Glutamatergic neuron (in vitro differentiated cells): ENCODE data around the gene EEFSEC. TPM values are rescaled to one million over a fixed set of nuclear protein-coding genes. Genes with fewer than 3 reads are reported as not detected.

Experiments
- DNase-seq: peaks from one replicate; pipeline ENCODE4 v3.0.0; 2022
- H3K27ac Mint-ChIP-seq: one replicate; pipeline ENCODE4 v1.8.0; 2020; ENCODE audit warnings: mild to moderate bottlenecking, mixed read lengths, inconsistent platforms; ENCODE audit not compliant: unreplicated experiment
- H3K27me3 Mint-ChIP-seq: one replicate; pipeline ENCODE4 v1.8.0; 2020; ENCODE audit warnings: mild to moderate bottlenecking, moderate library complexity, mixed read lengths, inconsistent platforms; ENCODE audit not compliant: unreplicated experiment
- H3K36me3 Mint-ChIP-seq: one replicate; pipeline ENCODE4 v1.8.0; 2020; ENCODE audit warnings: mild to moderate bottlenecking, mixed read lengths, inconsistent platforms; ENCODE audit not compliant: unreplicated experiment
- H3K4me1 Mint-ChIP-seq: one replicate; pipeline ENCODE4 v1.8.0; 2020; ENCODE audit warnings: mild to moderate bottlenecking, low read depth, mixed read lengths, inconsistent platforms; ENCODE audit not compliant: unreplicated experiment
- H3K4me3 Mint-ChIP-seq: one replicate; pipeline ENCODE4 v1.8.0; 2020; ENCODE audit warnings: mild to moderate bottlenecking, mixed read lengths, inconsistent platforms; ENCODE audit not compliant: unreplicated experiment
- H3K9me3 Mint-ChIP-seq: one replicate; pipeline ENCODE4 v1.8.0; 2020; ENCODE audit warnings: mild to moderate bottlenecking, moderate library complexity, mixed read lengths, inconsistent platforms; ENCODE audit not compliant: unreplicated experiment
- total RNA-seq: library from RNA; stranded (reverse); fragmentation: NEBNext Ultra II Directional; extraction: Animal tissue kit (Norgen Biotek cat#: 25700); gene quantifications from one replicate; pipeline ENCODE4 v1.2.1, GENCODE V29; 2021; ENCODE audit not compliant: unreplicated experiment
- TF ChIP-seq, protein P1 (sequence below): fragments of 200-600 bp; sonication (generic); IDR thresholded peaks from one replicate; pipeline ENCODE4 v1.5.0; 2021; ENCODE audit not compliant: partially characterized antibody, unreplicated experiment

Gene EEFSEC
- total RNA-seq, 1 donor from 2014 or later, result 8.3 TPM

DNA sequence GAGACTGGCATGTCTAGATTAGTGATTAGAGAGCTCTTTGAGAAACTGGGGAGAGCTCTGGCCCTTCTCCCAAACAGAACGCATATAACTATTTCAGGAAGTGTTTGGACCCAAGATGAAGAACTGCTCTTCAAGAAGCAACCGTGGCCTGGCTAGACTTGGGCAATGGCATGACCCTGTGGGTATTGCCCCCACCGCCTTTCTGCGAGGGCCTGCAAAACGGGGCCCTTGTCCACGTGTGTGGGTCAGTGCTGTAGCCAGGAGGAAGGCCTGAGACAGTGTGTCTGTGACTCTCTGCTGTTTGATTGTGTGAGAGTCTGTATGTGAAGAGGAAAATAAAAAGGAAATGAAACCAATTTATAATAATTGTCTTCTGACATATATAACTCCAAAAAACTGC is 42.5 kb downstream of the EEFSEC start:
- no peak overlapping the region for H3K4me3 Mint-ChIP-seq
- DNase-seq, result no peak
- H3K9me3 Mint-ChIP-seq, result no peaks in the 10 kb centered on the region
- peaks cover 13% of the 10 kb centered on the region for H3K4me1 Mint-ChIP-seq
- no peaks in the 10 kb centered on the region for H3K36me3 Mint-ChIP-seq
- peaks cover 2% of the 10 kb centered on the region for H3K27me3 Mint-ChIP-seq
- TF ChIP-seq, protein P1, sequence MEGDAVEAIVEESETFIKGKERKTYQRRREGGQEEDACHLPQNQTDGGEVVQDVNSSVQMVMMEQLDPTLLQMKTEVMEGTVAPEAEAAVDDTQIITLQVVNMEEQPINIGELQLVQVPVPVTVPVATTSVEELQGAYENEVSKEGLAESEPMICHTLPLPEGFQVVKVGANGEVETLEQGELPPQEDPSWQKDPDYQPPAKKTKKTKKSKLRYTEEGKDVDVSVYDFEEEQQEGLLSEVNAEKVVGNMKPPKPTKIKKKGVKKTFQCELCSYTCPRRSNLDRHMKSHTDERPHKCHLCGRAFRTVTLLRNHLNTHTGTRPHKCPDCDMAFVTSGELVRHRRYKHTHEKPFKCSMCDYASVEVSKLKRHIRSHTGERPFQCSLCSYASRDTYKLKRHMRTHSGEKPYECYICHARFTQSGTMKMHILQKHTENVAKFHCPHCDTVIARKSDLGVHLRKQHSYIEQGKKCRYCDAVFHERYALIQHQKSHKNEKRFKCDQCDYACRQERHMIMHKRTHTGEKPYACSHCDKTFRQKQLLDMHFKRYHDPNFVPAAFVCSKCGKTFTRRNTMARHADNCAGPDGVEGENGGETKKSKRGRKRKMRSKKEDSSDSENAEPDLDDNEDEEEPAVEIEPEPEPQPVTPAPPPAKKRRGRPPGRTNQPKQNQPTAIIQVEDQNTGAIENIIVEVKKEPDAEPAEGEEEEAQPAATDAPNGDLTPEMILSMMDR, result no peak
- H3K27ac Mint-ChIP-seq, result no peak overlapping the region

- Mint-ChIP-seq H3K4me1 (peaks cover 13% of the 10 kb centered on the region), H3K27me3 (peaks cover 2% of the 10 kb centered on the region), H3K9me3 (no peaks in the 10 kb centered on the region), H3K4me3 (no peak overlapping the region), H3K36me3 (no peaks in the 10 kb centered on the region), H3K27ac (no peak overlapping the region)
- TF ChIP-seq, protein P1, result no peak
- no peak for DNase-seq
Measured at GRCh38 chr3:128196647-128197046, 43.4 kb downstream of the EEFSEC start.

DNA sequence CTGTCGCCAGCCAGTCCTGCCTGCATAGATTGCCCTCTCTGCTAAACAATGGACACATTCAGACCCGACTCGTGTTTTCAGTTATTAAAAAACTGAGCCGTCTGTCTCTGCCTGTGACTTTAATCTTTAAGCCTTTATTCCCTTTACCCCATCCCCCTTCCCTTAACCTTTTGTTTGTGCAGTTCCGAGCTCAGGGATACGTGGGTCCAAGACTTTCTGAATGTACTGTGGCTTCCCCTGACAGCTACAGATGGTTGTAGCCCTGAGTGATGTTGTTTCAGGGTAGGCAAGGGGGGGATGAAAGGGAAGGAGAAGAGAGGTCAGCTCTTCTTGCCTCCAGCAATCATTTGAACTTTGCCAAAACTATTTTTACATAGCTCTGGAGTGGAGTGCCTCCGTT is 44.6 kb downstream of the EEFSEC start:
- peaks cover 13% of the 10 kb centered on the region for H3K4me1 Mint-ChIP-seq

GRCh38 chr3:128198313-128198712 is 45.0 kb downstream of the EEFSEC start:
- TF ChIP-seq, protein P1, result no peak
- Mint-ChIP-seq H3K4me1 (peaks cover 13% of the 10 kb centered on the region), H3K4me3 (no peak overlapping the region), H3K27ac (no peak overlapping the region), H3K9me3 (no peaks in the 10 kb centered on the region), H3K27me3 (peaks cover 2% of the 10 kb centered on the region), H3K36me3 (no peaks in the 10 kb centered on the region)
- DNase-seq, result no peak

More for the DNA sequence above, 44.6 kb downstream of the EEFSEC start:
- H3K4me3 Mint-ChIP-seq, result no peak overlapping the region
- no peak overlapping the region for H3K27ac Mint-ChIP-seq
- H3K9me3 Mint-ChIP-seq, result no peaks in the 10 kb centered on the region
- no peak for DNase-seq
- H3K36me3 Mint-ChIP-seq, result no peaks in the 10 kb centered on the region
- TF ChIP-seq, protein P1, result no peak
- peaks cover 2% of the 10 kb centered on the region for H3K27me3 Mint-ChIP-seq

- peaks cover 12% of the 10 kb centered on the region for H3K4me1 Mint-ChIP-seq
- no peaks in the 10 kb centered on the region for H3K9me3 Mint-ChIP-seq
- H3K27ac Mint-ChIP-seq, result no peak overlapping the region
- H3K4me3 Mint-ChIP-seq, result no peak overlapping the region
- DNase-seq, result no peak
- TF ChIP-seq, protein P1, result no peak
- no peaks in the 10 kb centered on the region for H3K36me3 Mint-ChIP-seq
- H3K27me3 Mint-ChIP-seq, result peaks cover 2% of the 10 kb centered on the region
Measured at GRCh38 chr3:128199110-128199509, 45.8 kb downstream of the EEFSEC start.
